Measurements from ENCODE around the gene CYSTM1.

CYSTM1 gene, protein sequence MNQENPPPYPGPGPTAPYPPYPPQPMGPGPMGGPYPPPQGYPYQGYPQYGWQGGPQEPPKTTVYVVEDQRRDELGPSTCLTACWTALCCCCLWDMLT

DNA sequence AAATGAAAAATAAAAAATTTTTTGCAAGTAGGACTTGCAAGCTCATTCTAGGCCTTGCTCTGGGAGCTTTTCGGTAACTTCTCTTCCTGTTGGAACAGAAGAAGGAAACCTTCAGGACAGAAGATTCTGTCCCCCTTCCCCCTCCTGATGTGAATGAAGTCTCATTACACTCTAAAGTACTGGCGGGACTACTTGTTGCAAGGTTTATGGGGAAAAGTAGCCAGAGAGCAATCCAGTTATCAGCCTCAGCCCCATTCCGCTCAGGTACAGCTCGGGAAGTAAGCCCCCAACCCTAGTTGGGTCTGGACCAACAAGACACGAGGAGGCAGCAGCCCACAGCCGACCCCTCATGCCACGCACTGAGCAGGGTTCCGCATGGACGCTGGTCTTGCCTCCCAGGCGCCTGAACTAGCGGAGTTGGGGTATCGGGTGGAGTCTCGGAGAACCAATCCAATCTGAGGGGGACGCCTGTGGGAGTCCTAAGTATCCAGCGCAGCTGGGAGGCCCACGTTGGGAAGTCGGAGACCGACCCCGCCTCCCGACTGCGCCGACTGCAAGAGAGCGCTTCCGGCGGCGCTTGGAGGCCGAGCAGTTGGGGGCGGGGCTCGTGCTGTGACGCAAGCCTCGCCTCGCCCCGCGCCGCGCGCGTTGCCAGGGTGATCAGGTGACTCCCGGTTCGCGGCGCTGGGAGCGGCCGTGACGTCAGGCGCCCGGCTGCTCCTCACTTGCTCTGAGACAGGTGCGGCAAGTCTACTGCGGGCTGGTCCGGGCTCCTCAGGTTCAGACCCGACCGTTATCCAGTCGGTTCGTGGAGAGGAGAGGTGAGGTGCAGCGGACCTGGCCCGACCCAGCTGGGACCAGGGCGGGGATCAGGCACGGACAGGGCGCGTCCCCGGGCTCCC lies at the start of gene CYSTM1:
CYSTM1 (plus strand) TSS at position 724 of the 902 bp plus-strand sequence. CDS start 19,278 bp downstream, outside the sequence.
- DNase-seq (ENCODE audit: extremely low spot score): peak; percentile 95
- ChIA-PET CTCF (interaction anchor here (0.9 to 1.3 kb wide), 2 partner anchors 65 to 207 kb away, joined by 3 to 5 read pairs; no protein-coding TSS in a partner anchor), POLR2A (interaction anchor here (0.9 to 1.5 kb wide), 8 partner anchors 10 to 372 kb away, joined by 3 to 7 read pairs (median 3); no protein-coding TSS in a partner anchor)
- TF ChIP-seq L3MBTL2 (conservative IDR thresholded peaks at IDR 0.05) (peak; percentile 67), FOXM1 (IDR thresholded peaks at IDR 0.05; ENCODE audit: borderline replicate concordance) (no peak)

DNA sequence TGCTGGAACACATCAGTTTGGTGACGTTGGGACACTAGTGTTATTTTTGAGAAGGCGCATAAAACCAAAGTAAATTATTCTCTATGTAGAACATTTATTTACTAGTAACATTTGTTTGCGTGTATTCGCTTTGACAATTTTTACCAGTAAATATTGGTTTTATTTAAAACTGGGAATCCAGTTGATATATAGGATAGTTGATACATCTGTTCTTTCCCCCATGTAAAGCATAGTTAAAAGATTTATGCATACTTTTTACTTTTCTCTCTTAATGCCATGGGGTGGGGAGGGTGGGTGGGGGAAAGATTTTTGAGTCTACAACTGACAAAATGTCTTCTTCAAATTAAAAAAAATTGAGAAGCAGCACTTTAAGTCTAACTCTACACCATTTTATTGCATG lies 49.4 kb upstream of the CYSTM1 start, which contains the start of gene IGIP:
IGIP (plus strand) TSS at position 301 of the 400 bp plus-strand sequence. CDS start 2,540 bp downstream, outside the sequence.
- TF ChIP-seq PKNOX1 (IDR thresholded peaks at IDR 0.05) (no peak), L3MBTL2 (conservative IDR thresholded peaks at IDR 0.05) (no peak), ZNF384 (IDR thresholded peaks at IDR 0.05) (no peak), NFRKB (IDR thresholded peaks at IDR 0.05) (no peak), LEF1 (IDR thresholded peaks at IDR 0.05; ENCODE audit: borderline replicate concordance) (no peak), TARDBP (IDR thresholded peaks at IDR 0.05) (no peak), FOXK2 (IDR thresholded peaks at IDR 0.05) (no peak), FOXM1 (IDR thresholded peaks at IDR 0.05; ENCODE audit: borderline replicate concordance) (no peak), CTBP1 (IDR thresholded peaks at IDR 0.05; ENCODE audit: borderline replicate concordance) (no peak), ARNT (IDR thresholded peaks at IDR 0.05) (no peak), BHLHE40 (IDR thresholded peaks at IDR 0.05; ENCODE audit: borderline replicate concordance) (no peak), ELF4 (IDR thresholded peaks at IDR 0.05) (no peak), SP1 (IDR thresholded peaks at IDR 0.05) (no peak), HDGF (IDR thresholded peaks at IDR 0.05; ENCODE audit: borderline replicate concordance) (no peak), SUZ12 (IDR thresholded peaks at IDR 0.05) (no peak), FOXA1 (IDR thresholded peaks at IDR 0.05) (no peak)
- CTCF ChIA-PET: interaction anchor here (1.2 kb wide), 2 partner anchors 20 to 157 kb away, joined by 3 read pairs; no protein-coding TSS in a partner anchor
- POLR2A ChIA-PET: no interaction called here
- no peak for DNase-seq (ENCODE audit: extremely low spot score)

DNA sequence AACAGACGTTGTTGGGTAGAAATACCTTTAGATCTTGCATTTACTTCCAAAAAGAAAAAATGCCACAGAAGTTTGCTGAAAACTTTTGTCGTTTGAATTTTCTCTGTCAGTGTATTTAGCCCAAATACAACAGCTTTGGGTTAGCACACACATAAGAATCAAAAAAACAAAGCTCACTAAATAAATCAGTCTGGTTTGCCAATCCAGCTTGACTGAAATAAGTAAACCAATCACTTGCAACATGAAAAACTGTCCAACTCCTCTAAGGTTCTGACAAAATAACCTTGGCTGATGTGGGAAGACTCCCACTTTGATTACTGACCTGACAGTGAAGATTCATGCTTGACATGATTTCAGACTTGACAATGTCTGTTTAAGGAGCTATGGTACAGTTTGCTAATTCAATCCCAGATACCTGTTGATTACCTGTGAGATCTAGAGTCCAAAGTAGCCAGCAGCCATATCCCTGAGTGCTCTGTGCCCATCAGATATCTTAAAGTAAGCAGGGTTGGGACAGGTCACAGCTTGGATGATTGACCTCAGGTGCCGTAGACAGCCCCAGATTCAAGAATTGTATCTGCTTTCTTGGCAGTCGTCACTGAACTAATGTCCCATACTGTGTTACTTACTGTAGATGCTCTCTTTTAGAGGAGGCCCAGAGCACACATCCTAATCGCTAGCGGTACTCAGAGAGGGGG lies 48.5 kb upstream of the CYSTM1 start:
- DNase-seq (ENCODE audit: extremely low spot score): no peak
- POLR2A ChIA-PET: interaction anchor here (0.7 kb wide), 1 partner anchor 47 kb away, joined by 3 read pairs; no protein-coding TSS in a partner anchor
- CTCF ChIA-PET: interaction anchor here (1.2 to 1.4 kb wide), 3 partner anchors 17 to 157 kb away, joined by 3 to 9 read pairs (median 3); no protein-coding TSS in a partner anchor
- TF ChIP-seq ZNF384 (IDR thresholded peaks at IDR 0.05): no peak
- no peak for TF ChIP-seq SUZ12 (IDR thresholded peaks at IDR 0.05)
- TF ChIP-seq BHLHE40 (IDR thresholded peaks at IDR 0.05; ENCODE audit: borderline replicate concordance): no peak
- TF ChIP-seq ARNT (IDR thresholded peaks at IDR 0.05): no peak
- no peak for TF ChIP-seq FOXM1 (IDR thresholded peaks at IDR 0.05; ENCODE audit: borderline replicate concordance)
- no peak for TF ChIP-seq TARDBP (IDR thresholded peaks at IDR 0.05)
- no peak for TF ChIP-seq PKNOX1 (IDR thresholded peaks at IDR 0.05)
- TF ChIP-seq LEF1 (IDR thresholded peaks at IDR 0.05; ENCODE audit: borderline replicate concordance): no peak
- TF ChIP-seq FOXA1 (IDR thresholded peaks at IDR 0.05): no peak
- TF ChIP-seq ELF4 (IDR thresholded peaks at IDR 0.05): no peak
- TF ChIP-seq NFRKB (IDR thresholded peaks at IDR 0.05): no peak
- no peak for TF ChIP-seq CTBP1 (IDR thresholded peaks at IDR 0.05; ENCODE audit: borderline replicate concordance)
- no peak for TF ChIP-seq HDGF (IDR thresholded peaks at IDR 0.05; ENCODE audit: borderline replicate concordance)
- TF ChIP-seq L3MBTL2 (conservative IDR thresholded peaks at IDR 0.05): no peak
- no peak for TF ChIP-seq FOXK2 (IDR thresholded peaks at IDR 0.05)
- no peak for TF ChIP-seq SP1 (IDR thresholded peaks at IDR 0.05)

GRCh38 chr5:140128376-140128775 lies 46.6 kb upstream of the CYSTM1 start:
- TF ChIP-seq BHLHE40 (IDR thresholded peaks at IDR 0.05; ENCODE audit: borderline replicate concordance): no peak
- ChIA-PET CTCF (no interaction called here), POLR2A (no interaction called here)

DNA sequence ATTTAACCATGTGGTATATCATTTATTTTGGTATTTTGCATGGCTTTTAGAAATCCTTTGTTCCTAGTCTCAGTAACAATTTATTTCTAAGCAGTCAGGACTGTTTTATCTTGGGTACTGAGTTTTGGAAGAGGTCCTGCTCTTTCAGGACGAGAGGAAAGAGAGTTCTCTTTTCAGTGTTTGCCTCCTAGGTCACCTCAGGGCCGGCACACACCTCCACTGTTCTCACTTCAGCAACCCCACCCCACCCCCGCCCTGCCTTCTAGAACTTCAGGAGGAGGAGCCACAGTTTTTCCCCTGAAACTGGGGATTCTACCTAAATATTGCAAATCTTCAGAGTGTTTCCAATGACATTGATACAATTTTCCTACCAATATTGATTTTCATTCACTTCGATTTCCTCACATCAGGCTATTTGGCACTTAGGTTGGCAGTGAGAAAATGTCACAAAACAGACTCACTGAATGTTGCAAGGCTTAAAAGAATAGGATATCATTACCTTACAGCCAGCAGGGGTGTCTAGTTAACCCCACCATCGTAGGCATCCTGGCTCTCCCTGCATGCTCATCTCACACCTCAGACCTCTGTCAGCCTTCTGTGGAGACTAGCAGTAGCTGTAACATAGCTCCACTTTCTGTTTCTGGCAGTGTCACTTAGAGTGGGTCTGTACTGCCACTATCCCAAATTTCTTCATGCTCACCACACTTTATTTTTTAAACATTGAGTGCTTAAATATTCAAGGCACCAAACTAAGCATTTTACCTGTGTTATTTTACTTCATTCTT lies 43.8 kb upstream of the CYSTM1 start:
- CTCF ChIA-PET: interaction anchor here (1.0 to 1.1 kb wide), 2 partner anchors 9 to 87 kb away, joined by 3 read pairs; no protein-coding TSS in a partner anchor
- POLR2A ChIA-PET: interaction anchor here (1.5 kb wide), 1 partner anchor 15 kb away, joined by 7 read pairs; no protein-coding TSS in a partner anchor
- TF ChIP-seq ZNF384 (IDR thresholded peaks at IDR 0.05) (no peak), NFRKB (IDR thresholded peaks at IDR 0.05) (no peak), TARDBP (IDR thresholded peaks at IDR 0.05) (no peak), ELF4 (IDR thresholded peaks at IDR 0.05) (no peak), CTBP1 (IDR thresholded peaks at IDR 0.05; ENCODE audit: borderline replicate concordance) (no peak), FOXM1 (IDR thresholded peaks at IDR 0.05; ENCODE audit: borderline replicate concordance) (no peak), FOXA1 (IDR thresholded peaks at IDR 0.05) (no peak), SP1 (IDR thresholded peaks at IDR 0.05) (no peak)
- DNase-seq (ENCODE audit: extremely low spot score): no peak

More at GRCh38 chr5:140128376-140128775, 46.6 kb upstream of the CYSTM1 start:
- no peak for DNase-seq (ENCODE audit: extremely low spot score)

All from HEK293T (cell line).